Gastrocnemius medialis (tissue), 4 donors: ENCODE data around the gene SIGLEC9.
A peak's percentile ranks its signal among the peaks of the same experiment; 100 is the strongest.

Source experiments
- POLR2A ChIP-seq, 2 donors: fragments of 450-650 bp; IDR thresholded peaks; one replicate each; pipeline ENCODE4 v1.6.1; 2017; ENCODE audit warnings: antibody characterized with exemption in 2 of 2, mild to moderate bottlenecking in 2 of 2, moderate library complexity in 2 of 2
- TF ChIP-seq, protein P1 (sequence below), 5 experiments: fragments of 450-650 bp in 3 of 5; fragments of 200-600 bp in 2 of 5; sonication (generic) in 2 of 5; IDR thresholded peaks in 4 of 5; conservative IDR thresholded peaks in 1 of 5; 1 replicate in 4 of 5; 2 replicates in 1 of 5; pipeline ENCODE4 v1.5.1; 2016 to 2019; ENCODE audit warnings: antibody characterized with exemption in 5 of 5, mild to moderate bottlenecking in 3 of 5, moderate library complexity in 3 of 5

DNA sequence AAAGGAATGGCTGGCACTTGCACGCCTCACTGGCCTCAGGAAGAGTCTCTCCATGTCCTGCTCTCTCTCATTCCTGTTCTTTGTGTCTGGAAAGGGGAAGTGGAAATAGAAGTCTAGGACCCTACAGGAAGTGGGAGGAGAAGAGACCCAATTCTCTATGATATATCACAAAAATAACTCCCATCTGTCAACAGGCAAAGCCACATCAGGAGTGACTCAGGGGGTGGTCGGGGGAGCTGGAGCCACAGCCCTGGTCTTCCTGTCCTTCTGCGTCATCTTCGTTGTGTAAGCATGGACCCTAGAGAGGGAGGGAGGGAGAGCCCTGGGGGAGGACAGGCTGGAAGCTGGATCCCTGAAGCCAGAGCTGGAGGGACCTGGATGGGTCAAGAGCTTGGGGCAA is 3.0 kb downstream of the SIGLEC9 start:
- TF ChIP-seq, protein P1, sequence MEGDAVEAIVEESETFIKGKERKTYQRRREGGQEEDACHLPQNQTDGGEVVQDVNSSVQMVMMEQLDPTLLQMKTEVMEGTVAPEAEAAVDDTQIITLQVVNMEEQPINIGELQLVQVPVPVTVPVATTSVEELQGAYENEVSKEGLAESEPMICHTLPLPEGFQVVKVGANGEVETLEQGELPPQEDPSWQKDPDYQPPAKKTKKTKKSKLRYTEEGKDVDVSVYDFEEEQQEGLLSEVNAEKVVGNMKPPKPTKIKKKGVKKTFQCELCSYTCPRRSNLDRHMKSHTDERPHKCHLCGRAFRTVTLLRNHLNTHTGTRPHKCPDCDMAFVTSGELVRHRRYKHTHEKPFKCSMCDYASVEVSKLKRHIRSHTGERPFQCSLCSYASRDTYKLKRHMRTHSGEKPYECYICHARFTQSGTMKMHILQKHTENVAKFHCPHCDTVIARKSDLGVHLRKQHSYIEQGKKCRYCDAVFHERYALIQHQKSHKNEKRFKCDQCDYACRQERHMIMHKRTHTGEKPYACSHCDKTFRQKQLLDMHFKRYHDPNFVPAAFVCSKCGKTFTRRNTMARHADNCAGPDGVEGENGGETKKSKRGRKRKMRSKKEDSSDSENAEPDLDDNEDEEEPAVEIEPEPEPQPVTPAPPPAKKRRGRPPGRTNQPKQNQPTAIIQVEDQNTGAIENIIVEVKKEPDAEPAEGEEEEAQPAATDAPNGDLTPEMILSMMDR (IDR thresholded peaks at IDR 0.05 in 4 of 5, conservative IDR thresholded peaks at IDR 0.05 in 1 of 5), result no peak
- peak; percentile 17 to 39 for TF ChIP-seq POLR2A (IDR thresholded peaks at IDR 0.05)
